HT1080 (cell line): ENCODE measurements around the gene MUC20. TPM values are rescaled to one million over a fixed set of nuclear protein-coding genes. Genes with fewer than 3 reads are reported as not detected.
A peak's percentile ranks its signal among the peaks of the same experiment; 100 is the strongest.
"Not testable (repeated sequence)": the region's sequence is repeated elsewhere in the genome, so short reads cannot be mapped to it uniquely, and the experiment has no call there.

Experiments used
- DNase-seq: peaks from one replicate; pipeline ENCODE4 v3.0.0-alpha.2; 2015; ENCODE audit warnings: low read depth
- total RNA-seq: library from RNA; depleted of rRNA; stranded (reverse); fragments of >200 nt; shearing (Covaris generic); gene quantifications from 2 replicates; pipeline ENCODE4 v1.2.3, GENCODE V29; 2014

Gene MUC20
- total RNA-seq, 1 experiment from 2014 or later = not detected

- not testable (repeated sequence) for DNase-seq
These were observed 10.5 kb upstream of the MUC20 start for GRCh38 chr3:195710126-195710905.

DNA sequence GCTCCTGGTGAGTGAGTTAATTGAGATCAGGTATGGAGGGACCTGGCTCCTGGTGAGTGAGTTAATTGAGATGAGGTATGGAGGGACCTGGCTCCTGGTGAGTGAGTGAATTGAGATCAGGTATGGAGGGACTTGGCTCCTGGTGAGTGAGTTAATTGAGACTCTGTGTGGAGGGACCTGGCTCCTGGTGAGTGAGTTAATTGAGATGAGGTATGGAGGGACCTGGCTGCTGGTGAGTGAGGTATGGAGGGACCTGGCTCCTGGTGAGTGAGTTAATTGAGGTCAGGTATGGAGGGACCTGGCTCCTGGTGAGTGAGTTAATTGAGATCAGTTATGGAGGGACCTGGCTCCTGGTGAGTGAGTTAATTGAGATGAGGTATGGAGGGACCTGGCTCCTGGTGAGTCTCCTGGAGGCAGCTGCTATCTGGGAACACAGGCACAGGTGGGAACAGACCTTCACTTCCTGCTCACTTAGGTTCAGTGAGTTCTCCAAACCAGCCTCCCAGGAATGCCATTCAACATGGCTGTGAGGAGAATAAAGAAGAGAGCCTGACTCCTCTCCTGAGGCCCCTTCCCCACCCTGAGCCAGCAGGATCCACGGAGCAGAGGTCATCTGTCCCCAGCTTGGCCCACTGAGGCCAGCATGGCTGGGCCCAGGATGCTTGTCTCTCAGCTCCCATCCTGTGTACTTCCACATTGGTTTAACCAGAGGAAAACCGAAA is 9.5 kb upstream of the MUC20 start:
- DNase-seq = not testable (repeated sequence)

DNA sequence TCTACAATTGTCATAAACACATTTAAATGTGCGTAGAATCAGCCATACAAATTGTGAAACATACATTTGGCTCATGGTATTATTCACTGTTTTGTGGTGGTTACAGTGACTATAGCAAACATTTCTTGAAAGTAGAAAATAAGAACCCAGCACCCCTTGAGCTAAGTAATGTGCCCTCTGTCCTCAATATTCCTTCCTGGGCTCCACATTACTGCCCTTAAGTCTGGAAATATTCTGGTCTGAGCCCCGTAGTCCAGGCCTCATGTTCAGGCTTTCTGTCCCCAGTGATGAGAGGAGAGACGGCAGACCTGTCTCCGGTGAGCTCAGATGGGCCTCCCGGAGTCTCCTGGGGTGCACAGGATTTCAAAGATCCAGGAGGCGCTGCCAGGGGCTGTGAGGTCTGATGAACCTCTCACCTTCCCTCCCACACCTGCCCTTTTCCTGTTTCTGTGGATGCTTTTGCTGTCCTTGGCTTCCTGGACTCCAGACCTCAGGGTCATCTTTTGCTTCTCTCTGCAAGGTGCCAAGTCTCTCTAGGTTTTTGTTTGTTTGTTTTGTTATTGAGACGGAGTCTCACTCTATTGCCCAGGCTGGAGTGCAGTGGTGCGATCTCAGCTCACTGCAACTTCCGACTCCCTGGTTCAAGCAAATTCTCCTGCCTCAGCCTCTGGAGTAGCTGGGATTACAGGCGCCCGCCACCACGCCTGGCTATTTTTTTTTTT is 8.8 kb upstream of the MUC20 start:
- no peak for DNase-seq

GRCh38 chr3:195712535-195712910 is 8.3 kb upstream of the MUC20 start:
- not testable (repeated sequence) for DNase-seq

DNA sequence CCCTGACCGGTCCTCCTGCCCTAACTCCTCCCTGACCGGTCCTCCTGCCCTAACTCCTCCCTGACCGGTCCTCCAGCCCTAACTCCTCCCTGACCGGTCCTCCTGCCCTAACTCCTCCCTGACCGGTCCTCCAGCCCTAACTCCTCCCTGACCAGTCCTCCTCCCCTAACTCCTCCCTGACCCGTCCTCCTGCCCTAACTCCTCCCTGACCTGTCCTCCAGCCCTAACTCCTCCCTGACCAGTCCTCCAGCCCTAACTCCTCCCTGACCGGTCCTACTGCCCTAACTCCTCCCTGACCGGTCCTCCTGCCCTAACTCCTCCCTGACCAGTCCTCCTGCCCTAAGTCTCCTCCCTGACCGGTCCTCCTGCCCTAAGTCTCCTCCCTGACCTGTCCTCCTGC is 7.6 kb upstream of the MUC20 start:
- DNase-seq = not testable (repeated sequence)

DNA sequence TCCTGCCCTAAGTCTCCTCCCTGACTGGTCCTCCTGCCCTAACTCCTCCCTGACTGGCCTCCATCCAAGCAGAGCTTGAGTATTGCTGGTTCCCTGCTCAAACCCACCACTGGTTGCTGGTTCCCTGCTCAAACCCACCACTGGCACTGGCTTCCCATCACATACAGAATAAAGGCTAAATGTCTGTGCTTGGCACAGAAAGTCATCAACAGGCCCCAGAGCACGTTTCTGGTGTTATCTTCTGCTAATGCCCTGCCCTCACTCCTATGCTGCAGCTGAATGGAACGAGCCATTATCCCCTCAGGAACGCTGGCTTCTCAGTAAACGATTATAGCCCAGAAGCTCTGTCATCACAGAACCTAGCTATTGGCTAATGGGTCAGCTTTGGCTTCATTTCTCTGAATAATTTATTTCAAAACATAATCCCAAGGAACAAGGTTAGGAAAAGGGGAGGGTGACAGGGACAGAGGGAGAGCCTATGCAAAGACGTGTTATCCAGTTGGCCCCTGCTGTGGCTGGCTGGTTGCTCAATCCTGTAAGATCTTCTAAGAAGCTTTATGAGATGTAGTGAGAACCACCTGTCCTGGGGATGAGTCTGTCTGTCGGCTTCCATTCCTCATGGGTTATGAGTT is 6.3 kb upstream of the MUC20 start:
- DNase-seq = no peak

DNA sequence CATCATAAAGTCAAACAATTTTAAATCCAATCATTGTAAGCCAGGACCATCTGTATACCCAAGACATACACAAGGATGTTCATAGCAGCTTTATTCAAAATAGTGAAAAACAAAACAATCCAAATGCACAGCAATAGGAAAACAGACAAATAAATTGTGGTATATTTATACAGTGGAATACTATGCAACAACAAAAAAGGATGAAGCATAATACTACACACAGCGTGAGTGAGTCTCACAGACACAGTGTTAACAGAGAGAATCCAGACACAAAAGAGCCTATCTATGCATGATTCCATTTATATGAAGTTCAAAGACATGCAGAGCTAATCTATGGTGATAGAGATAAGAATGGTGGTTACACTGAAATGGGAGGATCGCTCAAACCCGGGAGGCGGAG is 5.6 kb upstream of the MUC20 start:
- DNase-seq = no peak

DNA sequence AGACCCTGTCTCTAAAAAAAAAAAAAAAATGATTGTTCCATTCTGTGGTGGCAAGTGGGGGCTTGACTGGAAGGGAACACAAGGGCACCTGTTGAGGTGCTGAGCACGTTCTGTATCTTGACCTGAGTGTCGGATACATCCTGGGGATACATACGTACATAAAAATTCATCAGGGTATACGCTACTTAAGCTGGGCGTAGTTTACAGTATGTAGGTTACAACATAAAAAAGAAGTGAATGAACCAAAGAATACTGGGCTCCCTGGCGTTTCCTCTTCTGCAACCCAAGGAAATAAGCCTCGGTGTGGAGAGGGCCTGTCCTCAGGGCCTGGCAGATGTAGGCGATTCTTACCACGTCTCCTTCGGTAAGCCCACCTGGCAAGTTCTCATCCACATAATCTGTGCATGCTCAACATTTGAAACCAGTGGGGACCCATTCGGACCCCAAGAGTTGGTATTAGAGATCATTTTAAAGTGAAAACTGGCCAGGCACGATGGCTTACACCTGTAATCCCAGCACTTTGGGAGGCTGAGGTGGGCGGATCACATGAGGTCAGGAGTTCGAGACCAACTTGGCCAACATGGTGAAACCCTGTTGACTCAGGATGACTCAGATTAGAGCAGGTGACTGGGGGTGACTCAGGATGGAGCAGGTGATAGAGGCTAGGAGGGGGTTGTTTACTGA is 5.1 kb upstream of the MUC20 start:
- DNase-seq = peak; percentile 65

DNA sequence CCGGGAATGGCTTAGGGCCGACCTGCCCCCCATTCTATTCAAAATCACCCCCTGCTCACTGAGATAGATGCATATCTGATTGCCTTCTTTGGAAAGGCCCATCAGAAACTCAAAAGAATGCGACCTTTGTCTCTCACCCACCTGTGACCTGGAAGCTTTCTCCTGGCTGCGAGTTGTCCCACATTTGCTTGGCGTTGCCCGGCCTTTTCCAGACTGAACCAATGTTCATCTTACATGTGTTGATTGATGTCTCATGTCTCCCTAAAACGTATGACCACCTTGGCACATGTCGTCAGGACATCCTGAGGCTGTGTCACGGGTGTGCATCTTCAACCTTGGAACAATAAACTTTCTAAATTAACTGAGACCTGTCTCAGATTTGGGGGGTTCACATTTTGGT is 3.4 kb upstream of the MUC20 start:
- no peak for DNase-seq

DNA sequence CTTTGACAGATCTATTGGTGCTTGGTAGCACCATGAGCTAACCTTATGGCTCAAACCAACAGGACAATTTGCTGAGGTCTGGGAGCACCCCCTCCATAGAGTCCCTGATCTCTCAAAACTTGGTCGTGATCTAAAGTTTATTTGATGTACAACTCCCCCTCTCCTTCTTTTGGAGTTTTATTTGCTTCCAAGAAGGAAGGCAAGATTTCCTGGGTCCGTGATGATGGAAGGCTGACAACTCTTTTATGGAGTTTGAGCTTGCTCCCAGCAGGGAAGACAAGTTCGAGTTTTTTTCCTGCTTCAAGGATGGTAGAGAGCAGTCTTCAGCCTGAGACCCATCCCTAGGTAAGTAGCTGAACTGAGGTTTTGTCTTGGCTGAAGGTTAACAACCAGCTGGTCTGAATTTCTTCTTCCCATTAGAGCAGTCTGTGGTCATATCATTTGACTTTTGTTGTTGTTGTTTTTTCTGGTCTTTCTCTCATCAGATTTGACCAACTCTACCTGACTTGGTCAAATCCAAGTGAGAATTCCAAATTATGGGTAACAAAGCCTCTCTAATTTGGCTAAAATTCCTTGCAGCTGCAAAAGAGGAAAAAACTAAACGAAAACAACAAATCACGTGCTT is 2.8 kb upstream of the MUC20 start:
- DNase-seq = no peak

DNA sequence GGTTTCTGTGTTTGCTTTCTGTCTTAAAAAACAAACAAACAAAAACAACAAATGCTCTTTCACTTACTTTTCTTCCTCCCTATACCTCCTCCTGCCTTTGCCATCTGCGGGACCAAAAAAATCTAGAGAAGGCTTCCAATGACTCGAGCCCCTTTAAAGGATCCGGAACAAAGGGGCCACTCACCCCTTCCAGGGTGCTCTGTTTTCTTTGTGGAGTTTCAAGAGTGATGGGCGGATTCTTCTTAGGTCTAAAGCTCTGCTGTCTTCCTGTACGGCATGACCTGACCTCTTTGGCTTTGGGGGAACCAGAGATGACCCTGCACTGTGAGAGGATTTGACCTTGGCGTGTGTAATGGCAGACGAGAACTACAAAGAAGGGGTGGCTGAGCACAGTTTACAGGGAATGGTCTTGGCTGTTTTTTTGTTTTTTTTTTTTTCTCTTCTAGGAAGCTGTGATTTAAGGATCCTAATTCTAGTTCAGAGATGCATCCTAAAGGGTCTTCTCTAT is 2.2 kb upstream of the MUC20 start:
- no peak for DNase-seq

DNA sequence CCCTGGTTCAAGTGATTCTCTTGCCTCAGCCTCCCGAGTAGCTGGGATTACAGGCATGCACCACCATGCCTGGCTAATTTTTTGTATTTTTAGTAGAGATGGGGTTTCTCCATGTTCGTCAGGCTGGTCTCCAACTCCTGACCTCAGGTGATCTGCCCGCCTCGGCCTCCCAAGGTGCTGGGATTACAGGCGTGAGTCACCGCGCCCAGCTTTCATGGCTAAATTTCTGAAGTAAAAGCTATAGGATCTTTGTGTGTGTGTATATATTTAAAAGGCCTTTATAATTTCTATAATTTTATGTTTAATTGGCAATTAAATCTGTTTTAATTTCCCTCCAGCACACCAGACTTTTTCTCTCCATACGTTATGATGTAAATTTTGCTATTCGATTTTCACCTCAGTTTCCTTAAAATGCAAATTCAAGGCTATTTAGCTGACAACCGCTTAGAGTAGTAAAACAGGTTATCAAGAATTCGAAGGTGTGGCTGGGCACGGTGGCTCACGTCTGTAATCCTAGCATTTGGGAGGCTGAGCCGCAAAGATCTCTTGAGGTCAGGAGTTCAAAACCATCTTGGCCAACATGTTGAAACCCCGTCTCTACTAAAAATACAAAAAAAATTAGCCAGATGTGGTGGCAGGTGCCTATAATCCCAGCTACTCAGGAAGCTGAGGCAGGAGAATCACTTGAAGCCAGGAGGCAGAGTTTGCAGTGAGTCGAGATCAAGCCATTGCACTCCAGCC is 1.1 kb upstream of the MUC20 start:
- DNase-seq = not testable (repeated sequence)

DNA sequence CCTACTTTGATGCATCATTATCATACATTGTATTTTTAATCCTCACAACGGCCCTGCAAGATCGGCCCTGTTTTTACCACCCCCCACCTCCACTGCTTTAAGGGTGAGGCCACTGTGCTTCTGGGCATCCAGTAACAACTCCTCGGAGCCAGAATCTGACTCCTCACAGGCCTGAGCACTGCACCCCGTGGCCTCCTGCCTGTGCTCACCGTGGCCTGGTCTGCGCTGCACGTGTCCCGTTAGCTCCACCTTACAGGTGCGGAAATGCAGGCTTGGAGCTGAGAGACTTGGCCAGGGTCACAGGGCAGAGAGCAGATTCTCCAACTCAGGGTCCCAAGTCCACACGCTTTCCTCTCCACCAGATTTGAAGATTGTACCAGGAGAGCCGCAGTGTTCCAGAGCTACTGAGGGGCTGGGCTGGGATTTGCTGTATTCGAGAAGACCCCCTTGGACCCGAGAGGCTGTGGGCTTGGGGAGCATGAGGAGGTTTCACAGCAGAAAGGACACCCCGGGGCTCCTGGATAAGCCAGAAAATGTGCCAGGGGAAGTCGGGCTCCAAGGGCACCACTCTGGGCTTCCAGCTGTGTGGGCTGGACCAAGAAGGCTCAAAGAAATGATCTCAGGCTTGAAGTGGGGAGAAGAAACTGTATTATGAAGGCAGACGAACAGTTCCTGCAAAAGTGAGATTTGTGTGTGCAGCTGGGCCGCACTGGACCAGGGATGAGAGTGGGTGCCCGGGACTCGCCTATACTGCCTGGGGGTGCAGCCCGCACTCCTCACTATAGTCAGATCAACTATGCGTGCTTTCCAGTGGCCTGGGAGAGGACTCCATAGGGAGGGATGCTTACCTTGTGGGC is 1.6 kb downstream of the MUC20 start:
- DNase-seq = not testable (repeated sequence)

DNA sequence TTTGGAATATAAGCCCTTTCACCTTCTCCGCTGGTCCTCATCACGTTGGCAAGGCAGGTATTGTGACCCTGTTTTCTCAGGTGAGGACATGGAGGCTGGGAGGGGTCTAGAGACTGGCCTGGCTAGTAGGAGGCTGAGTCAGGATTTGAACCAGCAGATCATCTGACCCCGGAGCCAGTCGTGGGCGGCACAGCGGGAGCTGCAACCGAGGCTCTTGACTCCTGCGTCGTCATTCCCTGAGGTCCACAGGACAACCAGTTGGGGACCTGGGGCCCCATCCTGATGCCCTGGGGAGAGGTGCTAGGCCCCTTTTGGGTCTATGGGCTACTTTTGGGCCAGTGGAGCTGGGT is 2.2 kb downstream of the MUC20 start:
- not testable (repeated sequence) for DNase-seq

DNA sequence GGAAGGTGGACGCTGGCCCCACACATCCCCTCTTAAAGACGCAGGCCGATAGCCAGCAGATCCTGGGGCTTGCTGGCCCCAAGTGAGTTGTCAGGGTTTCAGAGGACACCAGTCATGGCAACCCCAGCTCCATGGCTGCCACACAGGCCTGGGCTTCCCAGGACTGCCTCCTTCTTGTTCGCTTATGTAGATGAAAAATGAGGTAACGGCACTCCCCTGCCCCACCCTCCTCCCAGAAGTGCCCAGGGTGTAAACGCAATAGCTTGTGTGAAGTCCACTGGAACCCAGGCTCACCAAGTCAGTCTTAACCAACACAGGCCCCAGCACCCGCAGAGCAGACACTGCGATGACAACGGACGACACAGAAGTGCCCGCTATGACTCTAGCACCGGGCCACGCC is 3.6 kb downstream of the MUC20 start:
- not testable (repeated sequence) for DNase-seq

GRCh38 chr3:195725916-195726740 is 5.3 kb downstream of the MUC20 start:
- not testable (repeated sequence) for DNase-seq

GRCh38 chr3:195727606-195728195 is 6.9 kb downstream of the MUC20 start:
- DNase-seq = no peak
